SK-N-MC (cell line): ENCODE measurements around the gene IMMT.
A peak's percentile ranks its signal among the peaks of the same experiment; 100 is the strongest.

Experiments
- DNase-seq: peaks from one replicate; pipeline ENCODE4 v3.0.0-alpha.2; 2011; ENCODE audit warnings: low read depth, low spot score
- H3K27ac ChIP-seq: fragments of 200-600 bp; sonication (generic); 2 replicates; pipeline ENCODE4 v1.5.1; 2016; ENCODE audit warnings: mixed run types
- H3K36me3 ChIP-seq: fragments of 200-600 bp; sonication (generic); 2 replicates; pipeline ENCODE4 v1.6.1; 2017; ENCODE audit warnings: antibody characterized with exemption, low read length, mixed read lengths; ENCODE audit not compliant: insufficient read depth
- H3K4me3 ChIP-seq: fragments of 200-600 bp; sonication (generic); 2 replicates; pipeline ENCODE4 v1.5.1; 2016
- H3K9ac ChIP-seq: fragments of 200-600 bp; sonication (generic); 2 replicates; pipeline ENCODE4 v1.8.0; 2017; ENCODE audit warnings: mixed run types, mixed read lengths; ENCODE audit not compliant: insufficient read length
- H3K9me3 ChIP-seq: fragments of 200-600 bp; sonication (generic); 2 replicates; pipeline ENCODE4 v1.6.1; 2017; ENCODE audit warnings: low read depth, mild to moderate bottlenecking, antibody characterized with exemption, low read length, moderate library complexity, mixed read lengths
- EZH2 ChIP-seq: fragments of 200-600 bp; sonication (generic); IDR thresholded peaks from one replicate; pipeline ENCODE4 v1.6.1; 2017; ENCODE audit warnings: antibody characterized with exemption
- FOXP2 ChIP-seq: optimal IDR thresholded peaks from 2 replicates; pipeline ENCODE3; 2011; ENCODE audit warnings: mild to moderate bottlenecking, moderate library complexity; ENCODE audit not compliant: insufficient read depth; ENCODE audit errors: extremely low read length, control extremely low read depth
- POLR2AphosphoS5 ChIP-seq: IDR thresholded peaks from 2 replicates; pipeline ENCODE4 v1.6.1; 2012; ENCODE audit warnings: mild to moderate bottlenecking, low read depth, low read length, borderline replicate concordance

IMMT gene

GRCh38 chr2:86171295-86171694 is 24.0 kb downstream of the IMMT start:
- H3K27ac ChIP-seq: no peak overlapping the region
- no peak for DNase-seq
- no peak overlapping the region for H3K9ac ChIP-seq
- peaks cover 82% of the 10 kb centered on the region for H3K36me3 ChIP-seq
- no peak overlapping the region for H3K4me3 ChIP-seq
- H3K9me3 ChIP-seq: no peaks in the 10 kb centered on the region
- TF ChIP-seq POLR2AphosphoS5: no peak
- TF ChIP-seq EZH2: no peak
- no peak for TF ChIP-seq FOXP2

DNA sequence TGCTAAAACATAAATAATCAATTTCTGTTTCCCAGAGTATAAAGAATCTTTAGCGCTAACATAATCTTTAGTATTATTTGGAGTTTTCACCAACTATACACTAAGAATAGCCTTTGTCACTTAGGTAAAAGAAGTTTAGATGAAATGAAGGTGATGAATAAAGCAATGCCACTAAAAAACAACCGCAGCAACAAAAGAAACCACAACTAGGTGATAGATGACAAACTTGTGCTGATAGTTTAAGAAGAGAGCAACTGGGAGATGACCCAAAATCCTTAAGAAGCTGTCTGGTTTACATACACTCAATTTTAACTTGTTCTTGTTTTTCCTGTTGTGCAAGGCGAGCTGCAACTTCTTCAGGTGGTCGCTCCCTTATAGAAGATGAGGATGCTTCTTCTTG is 24.8 kb downstream of the IMMT start:
- H3K36me3 ChIP-seq: peaks cover 81% of the 10 kb centered on the region
- H3K9me3 ChIP-seq: no peaks in the 10 kb centered on the region
- H3K4me3 ChIP-seq: no peak overlapping the region
- no peak overlapping the region for H3K9ac ChIP-seq
- no peak for DNase-seq
- TF ChIP-seq POLR2AphosphoS5 (no peak), EZH2 (no peak), FOXP2 (no peak)
- H3K27ac ChIP-seq: no peak overlapping the region

GRCh38 chr2:86160156-86160952 is 34.9 kb downstream of the IMMT start:
- no peak overlapping the region for H3K27ac ChIP-seq
- H3K36me3 ChIP-seq: peaks cover 79% of the 10 kb centered on the region
- no peaks in the 10 kb centered on the region for H3K9me3 ChIP-seq
- H3K9ac ChIP-seq: no peak overlapping the region
- no peak for DNase-seq
- no peak for TF ChIP-seq POLR2AphosphoS5
- TF ChIP-seq FOXP2: no peak
- TF ChIP-seq EZH2: no peak
- H3K4me3 ChIP-seq: no peak overlapping the region

DNA sequence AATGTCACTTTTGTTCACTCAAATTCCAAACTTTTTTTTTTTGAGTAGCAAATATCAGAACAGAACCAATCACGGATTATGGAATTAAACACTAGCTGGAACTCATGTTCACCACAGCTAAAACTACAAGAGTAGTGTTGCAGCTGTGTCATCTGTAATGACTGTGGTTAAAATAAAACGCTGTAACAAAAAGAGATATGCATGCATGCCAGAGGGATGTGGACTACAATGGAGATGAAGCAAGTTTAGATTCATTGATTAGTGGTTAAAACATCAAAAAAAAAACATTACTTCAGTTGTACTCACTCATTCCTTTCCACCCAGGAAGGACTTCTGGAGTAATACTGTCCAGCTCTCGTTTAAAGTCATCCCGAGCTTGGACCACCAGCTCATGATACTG is 37.0 kb downstream of the IMMT start:
- no peak overlapping the region for H3K9ac ChIP-seq
- H3K9me3 ChIP-seq: no peaks in the 10 kb centered on the region
- no peak overlapping the region for H3K27ac ChIP-seq
- TF ChIP-seq POLR2AphosphoS5: no peak
- no peak for TF ChIP-seq FOXP2
- TF ChIP-seq EZH2: no peak
- no peak overlapping the region for H3K4me3 ChIP-seq
- DNase-seq: no peak
- H3K36me3 ChIP-seq: peaks cover 73% of the 10 kb centered on the region

- peaks cover 62% of the 10 kb centered on the region for H3K36me3 ChIP-seq
- H3K27ac ChIP-seq: no peak overlapping the region
- H3K4me3 ChIP-seq: no peak overlapping the region
- TF ChIP-seq POLR2AphosphoS5: no peak
- no peak for TF ChIP-seq EZH2
- TF ChIP-seq FOXP2: no peak
- H3K9ac ChIP-seq: no peak overlapping the region
- no peaks in the 10 kb centered on the region for H3K9me3 ChIP-seq
- no peak for DNase-seq
Observed at GRCh38 chr2:86157009-86157556, 38.2 kb downstream of the IMMT start.

DNA sequence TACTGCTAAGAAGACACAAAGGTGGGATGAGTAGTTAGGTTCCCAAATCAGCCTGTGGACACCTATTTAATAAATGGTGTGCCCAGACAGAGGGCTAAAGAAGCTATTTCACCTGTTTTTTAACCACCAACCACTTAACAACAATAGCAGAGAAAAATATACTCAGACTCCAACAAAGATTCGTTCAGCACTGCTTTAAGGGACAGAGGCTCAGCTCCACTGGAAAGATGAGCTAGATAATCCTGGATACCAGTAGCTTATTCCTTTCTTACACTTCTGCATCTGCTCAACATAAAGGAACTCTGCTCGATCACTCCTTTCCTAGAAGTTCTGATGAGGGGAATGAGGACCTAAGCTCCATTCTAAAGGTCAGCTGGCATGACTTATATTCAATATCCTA is 44.8 kb downstream of the IMMT start:
- TF ChIP-seq POLR2AphosphoS5 (no peak), FOXP2 (no peak), EZH2 (no peak)
- no peak for DNase-seq
- Histone ChIP-seq H3K36me3 (peaks cover 61% of the 10 kb centered on the region), H3K9ac (no peak overlapping the region), H3K27ac (no peak overlapping the region), H3K4me3 (no peak overlapping the region), H3K9me3 (no peaks in the 10 kb centered on the region)

GRCh38 chr2:86147793-86148192 is 47.5 kb downstream of the IMMT start:
- no peak overlapping the region for H3K9ac ChIP-seq
- no peak overlapping the region for H3K4me3 ChIP-seq
- no peak overlapping the region for H3K27ac ChIP-seq
- H3K9me3 ChIP-seq: no peaks in the 10 kb centered on the region
- no peak for DNase-seq
- H3K36me3 ChIP-seq: peaks cover 78% of the 10 kb centered on the region
- TF ChIP-seq EZH2 (no peak), FOXP2 (no peak), POLR2AphosphoS5 (no peak)

DNA sequence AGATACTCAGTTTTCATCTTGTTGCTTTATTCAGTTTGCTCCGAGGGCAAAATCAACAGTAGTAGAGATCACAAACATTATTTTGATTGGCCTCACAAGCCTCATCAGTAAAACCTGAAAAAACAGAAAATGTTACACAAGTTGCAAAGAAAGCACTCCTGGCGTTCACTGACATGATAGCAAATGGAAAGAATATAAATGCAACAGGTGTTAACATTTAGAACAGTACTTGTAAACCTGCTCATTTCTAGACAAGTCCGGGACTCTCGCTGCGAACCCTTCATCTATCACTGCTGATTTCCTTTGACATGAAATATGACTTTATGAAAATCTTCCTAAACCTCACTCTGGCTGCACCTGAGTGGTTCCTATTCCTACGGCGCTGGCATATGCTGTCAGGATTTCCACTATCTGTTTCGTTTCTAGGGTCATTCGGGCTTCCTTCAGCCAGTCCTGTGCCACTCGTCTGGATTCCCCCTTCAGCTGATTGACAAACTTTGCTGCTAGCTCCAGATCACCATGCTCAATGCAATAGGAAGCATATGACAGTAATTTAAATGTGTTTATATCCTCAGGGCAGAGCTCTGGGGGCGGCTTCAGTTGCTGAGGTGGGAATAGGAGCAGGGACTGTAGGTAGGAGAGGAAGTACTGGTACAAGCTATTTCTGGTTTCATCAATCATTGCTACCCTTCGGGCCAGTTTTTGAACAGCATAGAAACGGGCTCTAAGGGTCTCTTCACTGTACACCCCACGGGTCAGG is 51.2 kb downstream of the IMMT start:
- DNase-seq: no peak
- TF ChIP-seq POLR2AphosphoS5 (no peak), EZH2 (no peak), FOXP2 (no peak)
- Histone ChIP-seq H3K9me3 (no peaks in the 10 kb centered on the region), H3K36me3 (peaks cover 79% of the 10 kb centered on the region), H3K4me3 (no peak overlapping the region), H3K27ac (0 out of 2 replicates have a peak overlapping the region, but pooled peaks have one; percentile 5), H3K9ac (no peak overlapping the region)
